Effector memory CD8-positive, alpha-beta T cell (primary cell): Measurements from ENCODE around the gene INAVA.

Source experiments
- ATAC-seq: fragments of 150-1000 bp; cut with Tn5 transposase; replicated peaks from 2 replicates; pipeline ENCODE4 v1.10.0; 2021; ENCODE audit warnings: mild to moderate bottlenecking, moderate library complexity
- DNase-seq, 3 experiments: peaks; one replicate each; pipeline ENCODE4 v3.0.0; 2021
- H3K27ac Mint-ChIP-seq, 2 donors: one replicate each; pipeline ENCODE4 v1.8.0; 2022; ENCODE audit warnings: mild to moderate bottlenecking in 2 of 2, mixed read lengths in 2 of 2, moderate library complexity in 2 of 2
- H3K27me3 Mint-ChIP-seq, 2 donors: one replicate each; pipeline ENCODE4 v1.8.0; 2022; ENCODE audit warnings: mixed read lengths in 2 of 2
- H3K36me3 Mint-ChIP-seq: one replicate; pipeline ENCODE4 v1.8.0; 2022; ENCODE audit warnings: mild to moderate bottlenecking, moderate library complexity, mixed read lengths; ENCODE audit not compliant: insufficient read depth
- H3K4me1 Mint-ChIP-seq, 2 donors: one replicate each; pipeline ENCODE4 v1.8.0; 2022; ENCODE audit warnings: low read depth in 2 of 2, mixed read lengths in 2 of 2
- H3K4me3 Mint-ChIP-seq, 2 donors: one replicate each; pipeline ENCODE4 v1.8.0; 2022; ENCODE audit warnings: mild to moderate bottlenecking in 2 of 2, mixed read lengths in 2 of 2, moderate library complexity in 2 of 2
- H3K9me3 Mint-ChIP-seq, 2 donors: one replicate each; pipeline ENCODE4 v1.8.0; 2022; ENCODE audit warnings: mixed read lengths in 2 of 2
- total RNA-seq, 9 experiments: gene quantifications; one replicate each; lab custom pipeline; 2026; lab: John Stamatoyannopoulos, UW

INAVA gene, protein sequence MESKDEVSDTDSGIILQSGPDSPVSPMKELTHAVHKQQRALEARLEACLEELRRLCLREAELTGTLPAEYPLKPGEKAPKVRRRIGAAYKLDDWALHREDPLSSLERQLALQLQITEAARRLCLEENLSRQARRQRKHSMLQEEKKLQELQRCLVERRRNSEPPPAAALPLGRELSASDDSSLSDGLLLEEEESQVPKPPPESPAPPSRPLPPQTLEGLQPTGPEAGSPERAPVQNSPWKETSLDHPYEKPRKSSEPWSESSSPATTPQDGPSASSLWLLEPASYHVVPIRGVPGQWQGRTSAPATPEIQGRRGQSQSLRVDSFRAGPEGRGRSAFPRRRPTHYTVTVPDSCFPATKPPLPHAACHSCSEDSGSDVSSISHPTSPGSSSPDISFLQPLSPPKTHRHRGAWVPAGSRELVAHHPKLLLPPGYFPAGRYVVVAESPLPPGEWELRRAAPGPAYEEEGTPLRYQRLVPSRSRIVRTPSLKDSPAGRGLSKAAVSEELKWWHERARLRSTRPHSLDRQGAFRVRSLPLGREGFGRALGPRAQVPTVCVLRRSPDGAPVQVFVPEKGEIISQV
- 0 to 1.3 (median 0.13) reads per million in 9 experiments for total RNA-seq

DNA sequence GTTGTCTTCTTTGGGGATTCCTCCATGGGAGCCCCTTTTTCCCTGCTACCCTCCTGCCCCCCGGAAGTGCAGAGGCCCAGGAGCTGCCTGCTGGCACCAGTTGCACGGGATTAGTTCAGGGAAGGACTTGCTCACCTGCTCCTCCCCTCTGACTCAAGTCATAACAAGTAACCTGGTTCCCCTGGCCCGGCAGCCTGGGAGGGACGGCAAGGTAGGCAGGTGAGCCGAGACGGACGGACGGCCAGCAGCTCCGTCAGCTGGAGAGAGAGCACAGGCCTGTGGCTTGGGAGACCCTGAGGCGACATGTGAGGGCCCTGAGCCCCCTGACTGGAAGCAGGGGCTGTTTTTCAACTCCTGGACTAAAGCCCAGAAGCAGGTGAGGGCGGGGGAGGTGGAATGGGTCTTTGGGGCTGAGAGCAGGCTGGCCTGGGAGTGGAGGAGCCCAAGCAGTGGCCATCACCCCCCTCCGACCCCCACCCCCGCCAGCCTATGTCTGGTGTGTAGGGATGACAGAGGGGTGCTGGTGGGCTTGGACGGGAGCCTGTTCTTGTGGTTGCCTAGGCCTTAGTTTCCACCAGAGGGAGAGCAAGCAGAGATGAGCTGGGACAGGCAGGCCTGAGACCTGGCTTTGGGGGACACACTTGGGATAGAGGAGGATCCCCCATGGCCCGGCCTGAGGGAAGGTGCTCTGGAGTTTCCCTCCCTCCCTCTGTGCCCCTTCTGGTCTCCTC is at the start of gene INAVA:
Gene INAVA (plus strand): TSS at position 189 of the 731 bp plus-strand sequence. CDS start 3,501 bp downstream, outside the sequence.
- no peaks in the 10 kb centered on the region for H3K36me3 Mint-ChIP-seq
- H3K27ac Mint-ChIP-seq, result peak within 1 kb of the TSS in 1 of 2 donors; percentile 25
- peaks cover 11 to 57% of the 10 kb centered on the region in 2 donors for H3K27me3 Mint-ChIP-seq
- H3K4me3 Mint-ChIP-seq, result no peak within 1 kb of the TSS
- ATAC-seq (no peak), DNase-seq (no peak)
- no peaks in the 10 kb centered on the region for H3K9me3 Mint-ChIP-seq
- peaks cover 15 to 21% of the 10 kb centered on the region in 2 donors for H3K4me1 Mint-ChIP-seq

DNA sequence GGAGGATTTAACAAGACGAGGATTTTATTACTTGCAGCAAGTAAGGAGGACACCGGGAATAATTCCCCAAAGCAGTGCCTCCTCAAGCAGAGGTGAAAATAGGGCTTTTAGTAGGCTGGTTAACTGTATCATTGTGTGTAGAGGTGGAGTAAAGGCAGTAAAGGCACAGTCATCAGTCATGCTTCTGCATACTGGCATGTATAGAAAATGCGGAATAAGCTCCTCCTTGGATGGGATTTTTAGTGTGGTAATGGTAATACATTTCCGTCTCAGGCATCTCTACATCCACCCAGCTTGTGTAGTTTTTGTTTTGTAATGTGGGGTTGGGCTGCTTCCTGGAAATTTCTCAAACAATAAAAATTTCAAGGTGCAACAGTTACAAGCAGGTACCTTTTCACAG is 49.3 kb upstream of the INAVA start:
- H3K9me3 Mint-ChIP-seq, result no peaks in the 10 kb centered on the region
- H3K4me3 Mint-ChIP-seq, result no peak overlapping the region
- DNase-seq, result no peak
- ATAC-seq, result no peak
- H3K36me3 Mint-ChIP-seq, result no peaks in the 10 kb centered on the region
- H3K4me1 Mint-ChIP-seq, result peaks cover 3 to 4% of the 10 kb centered on the region in 2 donors
- no peak overlapping the region for H3K27ac Mint-ChIP-seq
- H3K27me3 Mint-ChIP-seq, result no peaks in the 10 kb centered on the region

DNA sequence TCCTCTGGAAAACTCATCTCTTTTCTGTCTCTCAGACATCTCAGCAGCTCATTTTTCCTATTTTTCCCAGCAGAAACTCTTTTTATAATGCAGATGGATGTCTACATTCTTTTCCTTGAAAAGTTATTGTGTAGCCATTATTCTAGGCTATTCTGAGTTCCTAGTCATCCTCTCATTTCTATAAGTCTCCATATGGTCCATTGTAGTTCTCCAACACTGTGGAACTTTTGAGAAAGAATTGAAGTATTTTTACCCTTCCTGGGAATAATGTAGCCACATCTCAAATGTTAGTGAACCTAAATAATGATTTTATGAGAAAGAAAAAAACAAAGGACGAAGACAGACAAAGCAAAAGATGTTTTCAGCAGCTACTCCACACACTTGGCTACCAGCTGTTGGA is 48.3 kb upstream of the INAVA start:
- DNase-seq (no peak), ATAC-seq (no peak)
- Mint-ChIP-seq H3K4me1 (peaks cover 3 to 4% of the 10 kb centered on the region in 2 donors), H3K4me3 (no peak overlapping the region), H3K9me3 (no peaks in the 10 kb centered on the region), H3K27ac (no peak overlapping the region), H3K36me3 (no peaks in the 10 kb centered on the region), H3K27me3 (no peaks in the 10 kb centered on the region)

DNA sequence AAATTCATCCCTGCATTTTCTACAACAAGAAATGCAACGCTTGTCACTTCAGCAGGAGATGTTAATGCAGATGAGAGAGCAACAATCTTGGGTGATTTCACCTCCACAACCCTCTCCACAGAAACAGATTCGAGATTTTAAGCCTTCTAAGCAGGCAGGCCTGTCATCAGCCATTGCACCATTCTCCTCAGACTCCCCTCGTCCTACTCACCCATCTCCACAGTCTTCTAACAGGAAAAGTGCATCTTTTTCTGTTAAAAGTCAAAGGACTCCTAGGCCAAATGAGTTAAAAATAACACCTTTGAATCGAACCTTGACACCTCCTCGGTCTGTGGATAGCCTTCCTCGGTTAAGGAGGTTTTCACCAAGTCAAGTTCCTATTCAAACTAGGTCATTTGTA is 45.3 kb upstream of the INAVA start:
- Mint-ChIP-seq H3K27ac (no peak overlapping the region), H3K4me3 (no peak overlapping the region), H3K4me1 (peaks cover 3 to 4% of the 10 kb centered on the region in 2 donors), H3K9me3 (no peaks in the 10 kb centered on the region), H3K27me3 (peaks cover 0 to 5% of the 10 kb centered on the region in 2 donors), H3K36me3 (no peaks in the 10 kb centered on the region)
- DNase-seq (no peak), ATAC-seq (no peak)

DNA sequence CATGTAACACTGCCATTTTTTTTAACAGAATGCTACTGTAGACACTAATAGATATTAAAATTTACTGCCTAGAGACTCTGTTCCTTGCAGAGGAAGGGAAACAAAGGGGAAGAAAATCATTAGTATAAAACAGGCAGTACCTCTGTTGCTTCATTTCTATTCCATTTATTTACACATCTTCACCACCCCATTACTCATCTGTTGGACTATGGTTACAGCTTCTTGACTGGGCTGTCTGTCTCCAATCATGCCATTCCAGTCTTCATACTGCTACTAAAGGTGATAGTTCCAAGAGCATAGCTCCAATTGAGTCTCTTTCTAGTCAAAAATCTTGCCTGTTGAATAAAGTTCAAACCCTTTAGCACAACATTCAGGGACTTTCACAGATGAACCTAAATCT is 44.1 kb upstream of the INAVA start:
- Mint-ChIP-seq H3K27me3 (peaks cover 0 to 5% of the 10 kb centered on the region in 2 donors), H3K4me3 (no peak overlapping the region), H3K4me1 (peaks cover 3 to 4% of the 10 kb centered on the region in 2 donors), H3K9me3 (no peaks in the 10 kb centered on the region), H3K27ac (no peak overlapping the region), H3K36me3 (no peaks in the 10 kb centered on the region)
- DNase-seq, result no peak
- ATAC-seq, result no peak

DNA sequence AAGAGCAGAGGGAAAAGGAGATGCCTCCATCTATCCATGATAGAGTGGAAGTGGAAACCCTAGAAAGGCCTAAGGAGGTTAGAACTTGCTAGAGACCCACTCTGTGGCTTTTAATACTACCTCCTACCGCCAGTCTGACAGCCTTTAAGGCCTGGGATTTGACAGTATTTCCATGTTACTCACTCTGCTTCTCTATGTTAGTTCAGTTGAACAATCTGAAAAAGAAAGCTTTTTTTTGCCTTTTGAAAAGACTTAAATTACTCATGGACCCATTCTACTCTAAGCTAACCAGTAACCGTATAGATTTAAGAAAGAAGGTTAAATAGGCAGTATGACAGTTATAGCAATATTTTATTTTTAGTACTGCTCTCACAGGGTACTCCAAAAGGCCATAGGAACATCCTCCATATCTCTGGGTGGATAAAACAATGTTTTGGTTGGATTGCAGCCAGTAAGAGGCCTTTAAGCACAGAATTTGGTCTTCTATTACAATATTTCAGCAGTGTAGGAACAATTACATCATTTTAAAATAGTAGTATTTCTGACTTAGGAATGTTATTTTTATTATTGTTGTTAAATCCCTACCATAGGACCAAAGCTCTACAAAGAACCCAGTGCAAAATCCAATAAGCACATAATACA is 37.9 kb upstream of the INAVA start:
- ATAC-seq, result no peak
- no peak overlapping the region for H3K27ac Mint-ChIP-seq
- H3K27me3 Mint-ChIP-seq, result peaks cover 0 to 5% of the 10 kb centered on the region in 2 donors
- no peaks in the 10 kb centered on the region for H3K36me3 Mint-ChIP-seq
- DNase-seq, result no peak
- peaks cover under 1 to 3% of the 10 kb centered on the region in 2 donors for H3K4me1 Mint-ChIP-seq
- H3K9me3 Mint-ChIP-seq, result no peaks in the 10 kb centered on the region
- no peak overlapping the region for H3K4me3 Mint-ChIP-seq

DNA sequence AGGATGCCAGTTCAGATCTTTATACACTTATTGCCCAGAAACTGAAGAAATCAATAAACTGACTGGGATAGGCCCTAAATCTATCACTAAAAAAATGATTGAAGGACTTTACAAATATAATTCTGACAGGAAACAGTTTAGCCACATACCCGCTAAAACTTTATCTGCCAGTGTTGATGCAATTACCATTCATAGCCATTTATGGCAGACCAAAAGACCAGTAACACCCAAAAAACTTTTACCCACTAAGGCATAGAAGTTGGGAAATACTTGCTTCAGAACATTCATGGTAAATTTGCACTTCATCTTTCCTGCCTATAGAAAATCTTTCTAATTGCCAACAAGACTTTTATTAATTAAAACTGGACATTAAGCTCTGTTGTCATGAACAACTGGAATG is 36.9 kb upstream of the INAVA start:
- no peaks in the 10 kb centered on the region for H3K9me3 Mint-ChIP-seq

DNA sequence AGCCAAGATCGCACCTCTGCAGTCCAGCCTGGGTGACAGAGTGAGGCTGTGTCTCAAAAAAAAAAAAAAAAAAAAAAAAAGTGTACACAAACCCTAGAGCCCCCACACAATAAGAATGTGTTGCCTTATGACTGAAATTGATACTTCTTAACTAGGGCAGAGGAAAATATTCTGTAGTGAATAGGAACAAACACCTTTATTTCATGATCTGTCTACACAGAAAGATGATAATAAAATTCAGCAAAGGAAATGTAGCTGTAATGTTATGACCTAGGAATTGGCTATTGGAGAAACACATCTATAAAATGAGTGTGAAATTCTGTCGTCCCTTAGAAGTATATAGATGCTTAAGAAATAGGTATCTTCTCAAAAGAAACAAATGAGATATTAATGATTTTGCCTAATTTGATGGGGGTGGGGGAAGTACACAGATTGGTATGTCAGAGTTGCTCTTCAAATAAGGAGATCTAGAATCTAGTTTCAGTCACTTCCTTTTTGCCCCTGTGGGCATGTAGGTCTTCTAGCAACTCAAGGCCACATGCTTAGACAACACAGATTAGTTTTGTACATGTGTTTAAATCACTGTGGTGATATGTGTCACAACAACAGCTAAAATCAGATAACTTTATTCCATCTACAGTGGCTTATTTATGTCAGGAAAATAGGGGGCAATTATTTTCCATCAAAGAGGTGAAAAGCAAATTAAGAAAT is 32.6 kb upstream of the INAVA start:
- Mint-ChIP-seq H3K4me3 (peak overlapping the region; percentile 53 to 76), H3K4me1 (peaks cover 19 to 27% of the 10 kb centered on the region in 2 donors), H3K27me3 (no peaks in the 10 kb centered on the region), H3K36me3 (peaks cover 3% of the 10 kb centered on the region), H3K9me3 (no peaks in the 10 kb centered on the region), H3K27ac (peak overlapping the region; percentile 82 to 93)
- DNase-seq, result no peak
- ATAC-seq, result peak; percentile 80

More for the DNA sequence above, 36.9 kb upstream of the INAVA start:
- peaks cover 0 to 5% of the 10 kb centered on the region in 2 donors for H3K27me3 Mint-ChIP-seq
- H3K4me1 Mint-ChIP-seq, result peaks cover 10 to 11% of the 10 kb centered on the region in 2 donors
- no peak for ATAC-seq
- peak overlapping the region in 1 of 2 donors; percentile 7 for H3K27ac Mint-ChIP-seq
- peaks cover 3% of the 10 kb centered on the region for H3K36me3 Mint-ChIP-seq
- DNase-seq, result no peak
- no peak overlapping the region for H3K4me3 Mint-ChIP-seq

DNA sequence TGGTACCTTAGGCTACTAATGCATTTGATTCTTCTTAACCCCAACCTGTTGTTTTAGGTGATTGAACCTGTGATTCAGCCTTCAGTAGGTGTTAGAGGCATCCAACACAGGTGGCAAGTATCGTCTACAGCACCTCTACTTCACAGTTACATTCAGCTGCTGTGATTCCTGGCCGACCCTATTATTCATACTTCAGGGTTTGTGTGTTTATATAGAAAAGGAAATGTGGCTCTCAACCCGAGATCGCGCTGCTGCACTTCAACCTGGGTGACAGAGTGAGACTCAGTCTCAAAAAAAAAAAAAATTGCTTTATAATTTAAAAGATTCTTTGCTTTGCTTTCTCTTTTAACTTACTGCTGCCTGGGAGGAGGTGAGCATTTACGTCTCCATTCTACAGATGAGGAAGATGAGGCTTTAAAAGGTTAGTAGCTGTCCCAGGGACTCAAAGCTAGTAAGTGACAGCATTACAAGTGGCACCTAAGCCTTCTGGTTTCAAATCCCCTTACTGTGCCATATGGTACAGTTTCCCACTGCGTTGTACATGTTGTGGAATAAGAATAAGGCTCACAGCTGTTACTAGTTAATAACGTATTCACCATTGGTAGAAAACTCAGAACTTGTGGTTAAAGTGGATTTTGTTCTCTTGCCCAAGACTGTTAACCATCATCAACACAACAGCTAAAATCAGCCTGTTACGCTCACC is 31.8 kb upstream of the INAVA start:
- DNase-seq, result peak in 2 of 3 experiments; percentile 24
- H3K9me3 Mint-ChIP-seq, result no peaks in the 10 kb centered on the region
- H3K4me3 Mint-ChIP-seq, result peak overlapping the region; percentile 53 to 76
- ATAC-seq, result peak; percentile 75
- H3K4me1 Mint-ChIP-seq, result peaks cover 25 to 35% of the 10 kb centered on the region in 2 donors
- H3K27ac Mint-ChIP-seq, result peak overlapping the region; percentile 82 to 93
- H3K36me3 Mint-ChIP-seq, result peaks cover 3% of the 10 kb centered on the region
- no peaks in the 10 kb centered on the region for H3K27me3 Mint-ChIP-seq

DNA sequence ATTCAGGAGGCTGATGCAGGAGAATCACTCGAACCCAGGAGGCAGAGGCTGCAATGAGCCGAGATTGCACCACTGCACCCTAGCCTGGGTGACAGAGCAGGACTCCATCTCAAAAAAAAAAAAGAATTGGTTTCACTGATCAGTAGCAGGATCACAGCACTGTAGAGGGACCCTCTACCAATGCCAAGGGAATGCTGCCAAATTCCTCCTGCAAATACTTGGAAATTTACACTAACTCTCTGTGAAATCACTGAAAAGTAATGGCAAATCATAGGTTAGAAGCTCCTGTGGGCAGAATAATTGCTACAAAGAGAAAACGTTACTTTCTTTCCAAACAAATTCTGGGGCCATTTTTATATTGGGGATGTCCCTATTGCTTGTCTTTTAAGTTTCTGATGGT is 28.6 kb upstream of the INAVA start:
- H3K36me3 Mint-ChIP-seq, result peaks cover 3% of the 10 kb centered on the region
- peaks cover 43 to 54% of the 10 kb centered on the region in 2 donors for H3K4me1 Mint-ChIP-seq
- DNase-seq (no peak), ATAC-seq (no peak)
- H3K27ac Mint-ChIP-seq, result peak overlapping the region in 1 of 2 donors; percentile 70
- no peaks in the 10 kb centered on the region for H3K9me3 Mint-ChIP-seq
- H3K27me3 Mint-ChIP-seq, result no peaks in the 10 kb centered on the region
- H3K4me3 Mint-ChIP-seq, result no peak overlapping the region

DNA sequence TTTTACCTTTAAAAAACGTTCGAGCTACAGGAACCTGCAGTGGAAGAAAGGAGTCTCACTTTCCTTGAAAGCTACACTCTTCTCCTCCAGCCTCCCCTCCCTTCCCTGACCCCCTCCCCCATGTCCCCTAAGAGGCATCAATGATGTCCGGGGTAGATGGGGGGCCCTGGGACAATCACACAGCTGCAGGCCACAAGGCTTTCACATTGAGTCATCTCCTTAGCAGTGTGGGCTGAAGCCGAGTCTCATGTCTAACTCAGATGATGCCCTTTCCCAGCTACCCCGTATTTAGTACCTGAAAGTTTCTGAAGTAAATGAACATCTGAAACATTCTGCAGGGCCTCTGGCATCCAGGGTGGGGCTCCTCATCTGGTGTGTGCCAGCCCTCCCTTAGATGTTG is 28.2 kb upstream of the INAVA start:
- ATAC-seq (no peak), DNase-seq (no peak)
- Mint-ChIP-seq H3K27me3 (no peaks in the 10 kb centered on the region), H3K27ac (peak overlapping the region in 1 of 2 donors; percentile 70), H3K4me1 (peaks cover 47 to 58% of the 10 kb centered on the region in 2 donors), H3K36me3 (peaks cover 3% of the 10 kb centered on the region), H3K9me3 (no peaks in the 10 kb centered on the region), H3K4me3 (no peak overlapping the region)
